ENCODE results near the gene PERM1.

The PERM1 gene

DNA sequence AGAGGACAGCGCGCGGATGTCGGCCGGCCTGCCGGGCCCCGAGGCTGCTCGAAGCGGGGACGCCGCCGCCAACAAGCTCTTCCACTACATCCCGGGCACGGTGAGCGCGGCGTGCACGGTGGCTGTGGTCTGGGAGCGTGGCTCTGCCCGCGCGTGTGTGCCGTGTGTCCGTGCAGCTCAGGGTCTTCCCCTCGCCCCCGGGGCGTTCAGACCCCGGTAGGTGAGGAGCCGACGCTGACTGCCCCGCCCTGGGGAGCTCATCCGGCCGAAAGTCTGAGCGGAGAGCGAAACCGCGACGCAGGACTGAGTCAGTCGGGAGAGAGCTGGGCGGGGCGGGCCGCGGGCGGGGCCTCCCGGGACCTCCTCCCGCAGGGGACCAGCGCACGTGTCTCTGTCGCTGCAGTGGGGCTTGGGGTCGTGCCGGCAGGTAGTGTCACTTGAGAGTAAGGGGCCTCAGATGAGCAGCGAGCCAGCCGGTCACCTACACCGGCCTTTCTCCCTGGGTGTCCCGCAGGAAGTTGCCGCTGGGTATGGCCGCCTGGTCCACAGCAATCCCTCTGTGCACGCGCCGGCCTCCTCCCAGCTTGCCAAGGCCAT lies 15.1 kb downstream of the PERM1 start:
- DNase-seq (ENCODE audit: extremely low read depth in 1 of 2, low read depth in 1 of 2), result peak; percentile 74 to 79

- no peak for DNase-seq (ENCODE audit: extremely low read depth in 1 of 2, low read depth in 1 of 2)
Observed at GRCh38 chr1:966135-966703, 15.7 kb downstream of the PERM1 start, which contains the start of gene PLEKHN1. PLEKHN1 (plus strand) TSS chr1:966482; CDS start chr1:966532, 50 bp downstream.

- no peak for DNase-seq (ENCODE audit: extremely low read depth in 1 of 2, low read depth in 1 of 2)
Observed at GRCh38 chr1:965526-966134, 16.3 kb downstream of the PERM1 start.

DNA sequence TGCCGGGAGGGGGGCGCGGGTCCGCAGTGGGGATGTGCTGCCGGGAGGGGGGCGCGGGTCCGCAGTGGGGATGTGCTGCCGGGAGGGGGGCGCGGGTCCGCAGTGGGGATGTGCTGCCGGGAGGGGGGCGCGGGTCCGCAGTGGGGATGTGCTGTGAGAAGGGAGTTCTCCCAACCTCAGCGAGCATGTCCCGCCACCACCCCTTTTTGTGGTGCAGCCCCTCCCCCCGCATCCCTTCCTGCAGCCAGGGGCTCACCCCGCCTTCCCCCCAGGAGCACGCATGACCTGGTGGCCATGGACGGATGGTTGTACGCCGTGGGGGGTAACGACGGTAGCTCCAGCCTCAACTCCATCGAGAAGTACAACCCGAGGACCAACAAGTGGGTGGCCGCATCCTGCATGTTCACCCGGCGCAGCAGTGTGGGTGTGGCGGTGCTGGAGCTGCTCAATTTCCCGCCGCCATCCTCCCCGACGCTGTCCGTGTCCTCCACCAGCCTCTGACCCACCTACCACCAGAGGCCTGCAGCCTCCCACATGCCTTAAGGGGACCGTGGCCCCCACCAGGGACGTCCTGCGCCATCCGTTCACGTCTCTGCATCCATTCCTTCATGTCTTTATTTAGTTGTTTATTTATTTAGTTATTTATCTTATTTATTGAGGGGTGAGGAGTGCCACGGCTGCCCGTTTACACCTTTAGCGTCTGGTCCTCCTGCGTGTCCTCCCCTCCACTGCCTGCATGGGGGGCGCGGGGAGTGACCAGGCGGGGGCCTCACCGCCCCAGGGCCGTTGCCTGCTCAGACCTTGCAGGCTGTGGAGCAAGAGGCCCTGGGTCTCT lies 17.0 kb downstream of the PERM1 start:
- no peak for DNase-seq (ENCODE audit: extremely low read depth in 1 of 2, low read depth in 1 of 2)

DNA sequence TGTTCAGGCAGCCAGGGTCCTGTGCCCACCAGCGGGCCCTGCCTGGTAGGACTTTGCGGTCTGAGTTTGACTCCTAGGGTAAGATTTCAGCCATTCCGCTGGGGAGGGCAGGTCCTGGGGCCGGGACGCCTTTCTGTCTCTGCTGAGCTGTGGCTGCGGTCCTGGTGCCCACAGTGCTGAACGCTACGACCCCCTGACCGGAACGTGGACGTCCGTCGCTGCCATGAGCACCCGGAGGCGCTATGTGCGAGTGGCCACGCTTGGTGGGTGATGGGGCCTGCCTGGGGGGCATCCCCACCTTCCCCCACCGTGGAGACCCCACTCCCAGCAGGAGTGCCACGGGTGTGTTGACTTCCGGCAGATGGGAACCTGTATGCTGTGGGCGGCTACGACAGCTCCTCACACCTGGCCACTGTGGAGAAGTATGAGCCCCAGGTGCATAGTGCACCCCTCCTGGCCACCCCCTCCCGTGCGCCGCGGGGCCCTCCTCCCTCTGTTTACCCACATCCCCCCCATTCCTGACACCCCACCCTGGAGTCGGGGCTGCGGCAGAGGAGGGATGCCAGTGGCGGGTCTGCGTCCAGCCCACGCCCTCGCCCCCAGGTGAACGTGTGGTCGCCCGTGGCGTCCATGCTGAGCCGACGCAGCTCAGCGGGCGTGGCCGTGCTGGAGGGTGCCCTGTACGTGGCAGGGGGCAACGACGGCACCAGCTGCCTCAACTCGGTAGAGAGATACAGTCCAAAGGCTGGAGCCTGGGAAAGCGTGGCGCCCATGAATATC lies 18.0 kb downstream of the PERM1 start:
- DNase-seq (ENCODE audit: extremely low read depth in 1 of 2, low read depth in 1 of 2), result no peak

DNA sequence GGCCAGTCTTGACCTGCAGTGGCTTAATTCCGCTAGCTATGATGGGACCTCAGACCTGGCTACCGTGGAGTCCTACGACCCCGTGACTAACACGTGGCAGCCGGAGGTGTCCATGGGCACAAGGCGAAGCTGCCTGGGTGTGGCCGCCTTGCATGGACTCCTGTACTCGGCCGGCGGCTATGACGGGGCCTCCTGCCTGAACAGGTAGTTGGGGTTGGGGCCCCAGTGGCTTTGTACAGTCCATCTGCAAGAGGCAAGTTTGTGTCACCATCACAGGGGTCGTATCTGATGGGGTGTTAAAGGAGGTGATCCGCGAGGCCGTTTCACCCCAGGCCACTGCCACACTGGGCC lies 18.6 kb downstream of the PERM1 start:
- DNase-seq (ENCODE audit: extremely low read depth in 1 of 2, low read depth in 1 of 2), result no peak

DNA sequence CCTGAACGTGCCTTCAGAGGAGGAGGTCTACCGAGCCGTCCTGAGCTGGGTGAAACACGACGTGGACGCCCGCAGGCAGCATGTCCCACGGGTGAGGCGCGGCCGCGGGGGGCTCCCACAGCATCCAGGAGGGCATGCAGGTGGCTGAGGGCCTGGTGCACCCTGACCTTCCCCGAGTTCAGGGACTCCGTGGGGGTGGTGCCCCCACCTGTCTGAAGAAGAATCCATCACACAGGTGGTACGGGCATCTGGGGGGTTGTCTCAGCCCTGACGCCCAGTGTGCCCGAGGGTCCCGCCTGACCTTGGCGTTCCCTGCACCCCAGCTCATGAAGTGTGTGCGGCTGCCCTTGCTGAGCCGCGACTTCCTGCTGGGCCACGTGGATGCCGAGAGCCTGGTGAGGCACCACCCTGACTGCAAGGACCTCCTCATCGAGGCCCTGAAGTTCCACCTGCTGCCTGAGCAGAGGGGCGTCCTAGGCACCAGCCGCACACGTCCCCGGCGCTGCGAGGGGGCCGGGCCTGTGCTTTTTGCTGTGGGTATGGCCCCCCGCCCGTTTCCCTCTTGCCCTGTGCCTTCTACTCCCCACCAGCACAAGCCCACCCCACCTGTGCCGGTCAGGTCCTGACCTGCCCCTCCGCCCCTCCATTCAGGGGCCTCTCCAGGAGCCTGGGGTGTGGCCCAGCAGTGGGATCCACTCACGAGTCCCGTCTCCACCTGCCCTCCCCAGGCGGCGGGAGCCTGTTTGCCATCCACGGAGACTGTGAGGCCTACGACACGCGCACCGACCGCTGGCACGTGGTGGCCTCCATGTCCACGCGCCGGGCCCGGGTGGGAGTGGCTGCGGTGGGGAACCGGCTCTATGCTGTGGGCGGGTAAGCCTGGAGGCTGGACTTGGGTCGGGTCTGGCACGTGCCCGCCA lies 19.3 kb downstream of the PERM1 start:
- DNase-seq (ENCODE audit: extremely low read depth in 1 of 2, low read depth in 1 of 2), result no peak

DNA sequence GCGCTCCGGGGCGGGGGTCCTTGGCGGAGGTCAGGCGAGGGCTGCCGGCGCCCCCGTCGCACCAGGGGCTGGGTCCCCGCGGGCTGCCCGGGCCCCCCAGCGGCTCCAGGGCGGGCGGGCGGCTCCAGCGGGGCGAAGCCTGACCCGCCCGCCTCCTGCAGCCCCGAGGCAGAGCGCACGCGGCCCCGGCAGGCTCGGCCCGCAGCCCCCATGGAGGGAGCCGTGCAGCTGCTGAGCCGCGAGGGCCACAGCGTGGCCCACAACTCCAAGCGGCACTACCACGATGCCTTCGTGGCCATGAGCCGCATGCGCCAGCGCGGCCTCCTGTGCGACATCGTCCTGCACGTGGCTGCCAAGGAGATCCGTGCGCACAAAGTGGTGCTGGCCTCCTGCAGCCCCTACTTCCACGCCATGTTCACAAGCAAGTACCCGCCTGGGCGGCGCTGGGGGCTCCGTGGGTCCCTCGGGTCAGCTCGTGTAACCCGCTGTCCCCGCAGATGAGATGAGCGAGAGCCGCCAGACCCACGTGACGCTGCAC lies 20.7 kb downstream of the PERM1 start:
- no peak for DNase-seq (ENCODE audit: extremely low read depth in 1 of 2, low read depth in 1 of 2)

DNA sequence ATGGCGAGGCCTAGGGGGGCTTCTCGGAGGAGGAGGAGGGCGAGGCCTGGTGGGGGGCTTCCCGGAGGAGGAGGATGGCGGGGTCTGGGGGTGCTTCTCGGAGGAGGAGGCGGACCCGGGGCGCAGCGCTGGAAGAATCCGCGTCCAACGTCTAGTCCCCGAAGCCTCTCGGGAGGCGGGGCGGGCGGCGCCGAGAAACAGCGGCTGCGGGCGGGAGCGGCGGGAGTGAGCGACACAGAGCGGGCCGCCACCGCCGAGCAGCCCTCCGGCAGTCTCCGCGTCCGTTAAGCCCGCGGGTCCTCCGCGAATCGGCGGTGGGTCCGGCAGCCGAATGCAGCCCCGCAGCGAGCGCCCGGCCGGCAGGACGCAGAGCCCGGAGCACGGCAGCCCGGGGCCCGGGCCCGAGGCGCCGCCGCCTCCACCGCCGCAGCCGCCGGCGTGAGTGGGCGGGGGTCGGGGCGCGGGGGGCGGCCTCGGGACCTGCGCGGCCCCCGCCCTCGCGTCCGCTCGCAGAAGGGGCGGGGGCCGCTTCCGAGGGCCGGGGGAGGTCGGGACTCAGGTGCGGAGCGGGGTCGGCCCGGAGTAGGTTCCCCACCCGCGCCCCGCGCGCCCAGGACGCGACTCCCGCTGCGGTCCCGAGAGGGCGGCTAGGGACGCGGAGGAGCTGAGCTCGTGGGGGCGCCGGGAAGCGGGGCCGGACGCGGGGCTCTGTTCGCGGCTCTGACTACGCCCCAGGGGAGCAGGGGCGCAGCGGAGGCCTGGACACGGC lies 21.3 kb downstream of the PERM1 start, which contains the start of gene KLHL17:
TSS of gene KLHL17 (plus strand) at position 222 of the 769 bp plus-strand sequence. CDS start at position 332, 110 bp downstream.
- peak; percentile 61 to 77 for DNase-seq (ENCODE audit: extremely low read depth in 1 of 2, low read depth in 1 of 2)

- DNase-seq (ENCODE audit: extremely low read depth in 1 of 2, low read depth in 1 of 2), result no peak
Observed at GRCh38 chr1:959731-960362, 22.0 kb downstream of the PERM1 start.

GRCh38 chr1:958823-959730 lies 22.8 kb downstream of the PERM1 start, which contains the start of gene NOC2L:
NOC2L (minus strand) TSS chr1:959256; CDS start chr1:959240, 16 bp downstream.
- peak; percentile 91 to 97 for DNase-seq (ENCODE audit: extremely low read depth in 1 of 2, low read depth in 1 of 2)

DNA sequence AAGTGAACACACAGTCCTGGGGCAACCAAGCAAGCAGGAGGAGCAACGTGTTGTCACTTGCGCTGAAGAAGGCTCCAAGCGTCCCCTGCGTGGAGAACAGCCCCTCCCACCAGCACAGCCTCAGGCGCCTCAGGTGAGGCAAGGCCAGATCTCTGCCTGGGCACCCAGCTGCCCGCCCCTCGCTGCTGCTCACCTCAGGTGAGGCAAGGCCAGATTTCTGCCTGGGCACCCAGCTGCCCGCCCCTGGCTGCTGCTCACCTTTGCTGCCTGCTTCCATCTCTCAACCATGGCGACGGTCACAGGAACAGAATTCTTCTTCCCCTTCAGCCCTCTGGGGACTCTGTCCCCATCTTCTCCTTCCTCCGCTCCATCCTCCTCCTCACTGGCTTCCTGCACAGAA lies 25.3 kb downstream of the PERM1 start:
- DNase-seq (ENCODE audit: extremely low read depth in 1 of 2, low read depth in 1 of 2), result no peak

DNA sequence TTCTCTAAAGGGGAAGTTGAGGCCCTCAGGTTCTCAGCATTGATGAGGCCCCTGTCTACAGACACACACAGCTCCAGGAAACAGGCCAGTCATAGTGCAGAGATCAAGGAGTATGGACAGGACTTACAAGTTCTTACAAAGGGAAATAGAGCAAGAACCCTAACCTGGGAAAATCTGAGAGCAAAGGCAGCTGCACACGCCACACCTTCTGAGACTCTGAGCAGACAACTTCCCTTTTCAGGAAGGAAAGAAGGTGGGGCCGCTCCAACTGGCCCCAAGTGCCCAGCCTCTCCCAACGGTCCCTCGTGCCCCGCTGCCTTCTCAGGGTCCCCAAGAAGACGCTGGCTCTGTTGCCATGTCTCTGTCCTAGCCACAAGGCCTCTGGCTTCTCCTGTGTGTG lies 26.4 kb downstream of the PERM1 start:
- no peak for DNase-seq (ENCODE audit: extremely low read depth in 1 of 2, low read depth in 1 of 2)

GRCh38 chr1:954927-955326 lies 27.0 kb downstream of the PERM1 start:
- no peak for DNase-seq (ENCODE audit: extremely low read depth in 1 of 2, low read depth in 1 of 2)

- DNase-seq (ENCODE audit: extremely low read depth in 1 of 2, low read depth in 1 of 2), result no peak
Observed at GRCh38 chr1:953524-954320, 28.2 kb downstream of the PERM1 start.

DNA sequence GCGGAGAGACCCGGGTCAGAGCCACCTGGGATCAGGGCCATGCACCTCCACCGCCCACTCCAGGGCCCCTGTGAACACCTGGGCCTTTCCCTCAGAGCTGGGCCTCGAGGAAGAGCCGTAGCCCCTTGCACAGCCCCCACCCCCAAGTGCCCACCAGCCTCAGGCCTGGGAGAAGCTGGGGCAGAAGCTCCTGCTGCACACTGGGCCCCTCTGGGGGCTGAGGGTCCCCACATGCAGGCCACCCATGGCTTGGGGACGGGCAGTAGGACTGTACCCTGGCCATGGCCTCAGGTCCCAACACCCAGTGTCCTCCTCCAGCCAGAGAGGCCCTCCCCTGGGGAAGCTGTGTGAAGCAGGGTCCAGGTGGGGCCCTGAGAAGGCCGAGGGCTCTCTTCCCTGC lies 29.3 kb downstream of the PERM1 start:
- no peak for DNase-seq (ENCODE audit: extremely low read depth in 1 of 2, low read depth in 1 of 2)
